ENCODE measurements around the gene CACYBP. TPM values are rescaled to one million over a fixed set of nuclear protein-coding genes. Genes with fewer than 3 reads are reported as not detected.

Gene CACYBP
- total and polyA plus RNA-seq, 2 donors (not counting 3 experiments of a cell fraction or from before 2014, with no cell fraction given): 29.5 to 149 TPM

DNA sequence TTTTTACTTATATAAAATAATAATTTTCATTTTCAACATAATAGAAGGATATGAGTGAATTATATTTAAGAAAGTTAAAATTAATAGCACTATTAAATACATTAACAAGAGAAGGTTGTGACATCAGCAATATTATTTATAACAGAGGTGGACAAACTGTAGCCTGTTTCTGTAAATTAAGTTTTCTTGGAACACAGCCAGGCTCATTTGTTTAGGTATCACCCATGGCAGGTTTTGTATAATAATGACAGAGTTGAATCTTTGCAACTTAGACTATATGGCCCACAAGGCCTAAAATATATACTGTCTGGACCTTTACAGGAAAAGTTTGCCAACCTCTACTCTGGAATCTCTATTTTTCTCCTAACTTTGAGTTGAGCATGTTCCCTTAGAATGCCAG is 42.8 kb upstream of the CACYBP start:
- H3K9ac ChIP-seq (replicated peaks; ENCODE audit: extremely low read depth, insufficient read depth, low read length): no peak overlapping the region
- dilution Hi-C loops (cut with MboI; ENCODE audit: extremely low pct_ligation_motif_present, low sequenced_read_pairs): no loop called here
- no peak overlapping the region for H3K4me3 ChIP-seq (replicated peaks in 1 of 3; ENCODE audit: insufficient read depth in 1 of 3, low read depth in 1 of 3, low read length in 3 of 3)
- H3K4me2 ChIP-seq (ENCODE audit: insufficient read depth, low read length): no peak overlapping the region
- POLR2A ChIA-PET: no interaction called here
- no peak overlapping the region for H2AFZ ChIP-seq (ENCODE audit: low read depth, low read length)
- FAIRE-seq (no peak), DNase-seq (ENCODE audit: low read depth, low spot score) (no peak)
- H3K79me2 ChIP-seq (ENCODE audit: control insufficient read depth, insufficient read depth, low read length): no peaks in the 10 kb centered on the region
- no peaks in the 10 kb centered on the region for H3K4me1 ChIP-seq (ENCODE audit: control insufficient read depth, extremely low read depth, insufficient read depth, low read length)
- no peaks in the 10 kb centered on the region for H3K9me1 ChIP-seq (replicated peaks; ENCODE audit: control insufficient read depth, extremely low read depth, insufficient read depth, low read length)
- intact Hi-C loops (cut with micrococcal nuclease): no loop called here
- H3K9me3 ChIP-seq (replicated peaks; ENCODE audit: control insufficient read depth, insufficient read depth, low read length): no peaks in the 10 kb centered on the region
- no peaks in the 10 kb centered on the region for H3K27me3 ChIP-seq (ENCODE audit: control insufficient read depth in 2 of 2, insufficient read depth in 2 of 2, low read length in 2 of 2)
- CTCF ChIA-PET: interaction anchor here (0.9 kb wide), 1 partner anchor 27 kb away, joined by 3 read pairs; no protein-coding TSS in a partner anchor
- no peak overlapping the region for H3K27ac ChIP-seq (ENCODE audit: insufficient read depth, low read depth, low read length)
- no TSS peak for BruUV-seq (replicated peaks)
- TF ChIP-seq GATA2 (IDR thresholded peaks at IDR 0.05; ENCODE audit: insufficient read depth, insufficient read length, low read depth, low read length) (no peak), FOS (IDR thresholded peaks at IDR 0.05; ENCODE audit: borderline replicate concordance, insufficient read depth, low read length) (no peak), POLR2AphosphoS5 (IDR thresholded peaks at IDR 0.05; ENCODE audit: insufficient read depth, low read depth, low read length) (no peak), CTCF (IDR thresholded peaks at IDR 0.05; ENCODE audit: extremely low read depth in 1 of 2, insufficient read depth in 1 of 2, low read depth in 1 of 2, low read length in 2 of 2) (no peak), JUN (IDR thresholded peaks at IDR 0.05; ENCODE audit: borderline replicate concordance, insufficient read depth, insufficient read length, low read depth) (no peak), POLR2A (IDR thresholded peaks at IDR 0.05; ENCODE audit: low read depth, low read length) (no peak), EZH2 (IDR thresholded peaks at IDR 0.05; ENCODE audit: borderline replicate concordance, low read depth, low read length, severe bottlenecking) (no peak), MYC (IDR thresholded peaks at IDR 0.05; ENCODE audit: low read depth, low read length) (no peak)
- TF ChIP-seq, protein P1, sequence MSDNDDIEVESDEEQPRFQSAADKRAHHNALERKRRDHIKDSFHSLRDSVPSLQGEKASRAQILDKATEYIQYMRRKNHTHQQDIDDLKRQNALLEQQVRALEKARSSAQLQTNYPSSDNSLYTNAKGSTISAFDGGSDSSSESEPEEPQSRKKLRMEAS (IDR thresholded peaks at IDR 0.05; ENCODE audit: insufficient read depth, insufficient read length): no peak
- no peaks in the 10 kb centered on the region for H3K36me3 ChIP-seq (ENCODE audit: control insufficient read depth in 2 of 2, extremely low read depth in 1 of 2, insufficient read depth in 2 of 2, low read length in 2 of 2)
- no peaks in the 10 kb centered on the region for H4K20me1 ChIP-seq (replicated peaks; ENCODE audit: control insufficient read depth, extremely low read depth, insufficient read depth, low read length)
